NCI-H2227 (cell line): Measurements from ENCODE around the gene CD24.
"Not testable (repeated sequence)": the region's sequence is repeated elsewhere in the genome, so short reads cannot be mapped to it uniquely, and the experiment has no call there.

Experiments
- DNase-seq: peaks from one replicate; lab custom pipeline; 2025; ENCODE audit not compliant: unreplicated experiment; lab: John Stamatoyannopoulos, UW

CD24 gene

GRCh38 chr6:106970769-106971168 lies 3.8 kb downstream of the CD24 start:
- not testable (repeated sequence) for DNase-seq

- no peak for DNase-seq
Measured at GRCh38 chr6:106967936-106968555, 6.5 kb downstream of the CD24 start.

- DNase-seq: no peak
Measured at GRCh38 chr6:106966671-106967640, 7.6 kb downstream of the CD24 start.

- DNase-seq: no peak
Measured at GRCh38 chr6:106966229-106966628, 8.3 kb downstream of the CD24 start.

GRCh38 chr6:106964954-106965353 lies 9.6 kb downstream of the CD24 start:
- DNase-seq: no peak

GRCh38 chr6:106964099-106964498 lies 10.4 kb downstream of the CD24 start:
- DNase-seq: no peak

GRCh38 chr6:106963544-106963943 lies 11.0 kb downstream of the CD24 start:
- DNase-seq: no peak

GRCh38 chr6:106961801-106962200 lies 12.7 kb downstream of the CD24 start:
- no peak for DNase-seq

GRCh38 chr6:106961136-106961535 lies 13.4 kb downstream of the CD24 start:
- no peak for DNase-seq

GRCh38 chr6:106959985-106960384 lies 14.5 kb downstream of the CD24 start:
- DNase-seq: no peak

GRCh38 chr6:106939848-106940247 lies 34.7 kb downstream of the CD24 start:
- no peak for DNase-seq

GRCh38 chr6:106939208-106939607 lies 35.3 kb downstream of the CD24 start:
- no peak for DNase-seq

GRCh38 chr6:106927531-106928398 lies 46.8 kb downstream of the CD24 start:
- no peak for DNase-seq

GRCh38 chr6:106925948-106926347 lies 48.6 kb downstream of the CD24 start:
- DNase-seq: no peak

- no peak for DNase-seq
Measured at GRCh38 chr6:106924694-106925523, 49.6 kb downstream of the CD24 start.

GRCh38 chr6:106922626-106923025 lies 51.9 kb downstream of the CD24 start:
- DNase-seq: no peak
